GM19193 (cell line): ENCODE measurements around the gene VCAN.

Experiments
- POLR2A ChIP-seq: IDR thresholded peaks from 4 replicates; pipeline ENCODE4 v1.6.1; 2011; ENCODE audit not compliant: insufficient read depth, insufficient read length; ENCODE audit errors: extremely low read depth

VCAN gene

GRCh38 chr5:83471405-83472212 is at the start of gene VCAN:
VCAN (plus strand) TSS chr5:83471744; CDS start chr5:83483519, 11,775 bp downstream.
- no peak for TF ChIP-seq POLR2A

GRCh38 chr5:83422284-83422683 is 49.3 kb upstream of the VCAN start:
- TF ChIP-seq POLR2A, result no peak

- TF ChIP-seq POLR2A, result no peak
These were observed 44.7 kb upstream of the VCAN start for GRCh38 chr5:83426855-83427254.

GRCh38 chr5:83428126-83428525 is 43.4 kb upstream of the VCAN start:
- no peak for TF ChIP-seq POLR2A

GRCh38 chr5:83428890-83429289 is 42.7 kb upstream of the VCAN start:
- no peak for TF ChIP-seq POLR2A

GRCh38 chr5:83430130-83431010 is 41.2 kb upstream of the VCAN start:
- no peak for TF ChIP-seq POLR2A

GRCh38 chr5:83433891-83434290 is 37.7 kb upstream of the VCAN start:
- TF ChIP-seq POLR2A, result no peak

- TF ChIP-seq POLR2A, result no peak
These were observed 36.6 kb upstream of the VCAN start for GRCh38 chr5:83434946-83435345.

GRCh38 chr5:83436276-83436675 is 35.3 kb upstream of the VCAN start:
- no peak for TF ChIP-seq POLR2A

GRCh38 chr5:83440826-83441225 is 30.7 kb upstream of the VCAN start:
- no peak for TF ChIP-seq POLR2A

GRCh38 chr5:83441747-83442146 is 29.8 kb upstream of the VCAN start:
- no peak for TF ChIP-seq POLR2A

GRCh38 chr5:83443534-83443933 is 28.0 kb upstream of the VCAN start:
- no peak for TF ChIP-seq POLR2A

- TF ChIP-seq POLR2A, result no peak
These were observed 27.1 kb upstream of the VCAN start for GRCh38 chr5:83444445-83444844.

- TF ChIP-seq POLR2A, result no peak
These were observed 25.1 kb upstream of the VCAN start for GRCh38 chr5:83446253-83446947.

- no peak for TF ChIP-seq POLR2A
These were observed 24.0 kb upstream of the VCAN start for GRCh38 chr5:83447533-83447932.
